Activated CD4-positive, alpha-beta T cell treated with anti-CD3 and anti-CD28 coated beads, Interleukin-2, amount 50 U/mL, for 48 hours (primary cell): ENCODE data around the gene TMEM114.

Experiments
- DNase-seq, 2 experiments: peaks; one replicate each; pipeline ENCODE4 v3.0.0-alpha.2; 2020

TMEM114 gene

DNA sequence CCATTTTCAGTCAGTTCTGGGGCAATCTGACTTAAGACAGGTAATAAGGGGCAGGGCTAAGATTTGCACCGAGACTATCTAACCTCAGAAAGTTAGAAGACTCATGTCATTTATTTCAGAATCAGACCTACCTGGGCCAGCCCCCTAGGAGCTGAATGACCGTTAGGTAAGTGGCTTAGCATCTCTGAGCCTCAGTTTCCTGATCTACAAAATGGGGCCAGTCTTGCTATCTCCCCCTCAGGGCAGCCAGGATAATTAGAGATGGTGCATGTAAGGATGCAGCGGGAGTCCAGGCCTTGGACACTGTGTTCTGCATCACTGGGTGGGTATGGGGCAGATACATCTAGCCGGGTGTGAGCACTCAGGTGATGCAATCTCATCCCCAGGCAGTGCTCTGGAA, 20.8 kb upstream of the TMEM114 start:
- no peak for DNase-seq

- DNase-seq: no peak
Observed at GRCh38 chr16:8607214-8607613, 16.9 kb upstream of the TMEM114 start.

GRCh38 chr16:8605554-8605953, 15.2 kb upstream of the TMEM114 start:
- DNase-seq: no peak

- DNase-seq: no peak
Observed at GRCh38 chr16:8600144-8600775, 9.9 kb upstream of the TMEM114 start.

DNA sequence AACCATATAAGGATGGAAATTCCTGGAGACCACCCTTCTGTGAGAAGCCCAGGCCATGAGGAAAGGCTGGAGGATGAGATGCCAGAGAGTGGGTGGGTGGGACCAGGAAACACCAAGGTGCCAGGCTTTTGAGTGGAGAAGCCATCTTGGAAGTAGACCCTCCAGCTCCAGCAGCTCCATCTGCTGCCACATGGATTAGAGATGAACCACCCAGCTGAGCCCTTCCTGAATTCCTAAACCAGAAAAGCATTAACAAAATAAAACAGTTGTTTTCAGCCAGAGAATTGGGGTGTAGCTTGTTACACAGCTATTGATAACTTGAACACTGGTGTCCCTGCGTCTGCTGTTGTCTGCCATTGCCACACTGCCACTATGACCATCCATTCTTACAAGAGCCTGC, 6.3 kb upstream of the TMEM114 start:
- DNase-seq: no peak

- DNase-seq: no peak
Observed at GRCh38 chr16:8595783-8596182, 5.5 kb upstream of the TMEM114 start.

DNA sequence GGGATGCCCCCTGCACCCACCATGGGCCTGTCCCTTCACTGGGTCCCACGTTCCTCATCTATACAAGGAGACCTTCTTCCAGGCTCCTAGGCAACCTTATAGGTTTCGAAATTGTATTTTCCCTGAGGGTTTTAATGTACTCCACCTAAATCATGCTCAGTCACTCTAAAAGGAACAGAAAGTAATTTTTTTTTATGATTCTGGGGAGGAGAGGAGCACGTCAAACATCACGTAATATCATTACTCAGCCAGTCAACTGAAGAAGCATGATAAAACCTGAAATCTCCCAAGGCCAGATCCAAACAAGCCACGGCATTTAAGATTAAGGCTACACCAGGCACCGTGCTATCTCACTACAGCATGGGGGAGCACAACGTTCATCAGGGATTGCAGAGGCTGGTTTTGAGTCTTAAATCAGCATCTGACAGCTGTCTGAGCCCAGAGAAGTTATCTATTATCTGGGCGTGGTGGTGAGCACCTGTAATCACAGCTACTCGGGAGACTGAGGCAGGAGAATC, 3.9 kb upstream of the TMEM114 start:
- DNase-seq: no peak

GRCh38 chr16:8591451-8591850, 1.1 kb upstream of the TMEM114 start:
- no peak for DNase-seq

GRCh38 chr16:8590811-8591210, 500 bp upstream of the TMEM114 start:
- DNase-seq: no peak

DNA sequence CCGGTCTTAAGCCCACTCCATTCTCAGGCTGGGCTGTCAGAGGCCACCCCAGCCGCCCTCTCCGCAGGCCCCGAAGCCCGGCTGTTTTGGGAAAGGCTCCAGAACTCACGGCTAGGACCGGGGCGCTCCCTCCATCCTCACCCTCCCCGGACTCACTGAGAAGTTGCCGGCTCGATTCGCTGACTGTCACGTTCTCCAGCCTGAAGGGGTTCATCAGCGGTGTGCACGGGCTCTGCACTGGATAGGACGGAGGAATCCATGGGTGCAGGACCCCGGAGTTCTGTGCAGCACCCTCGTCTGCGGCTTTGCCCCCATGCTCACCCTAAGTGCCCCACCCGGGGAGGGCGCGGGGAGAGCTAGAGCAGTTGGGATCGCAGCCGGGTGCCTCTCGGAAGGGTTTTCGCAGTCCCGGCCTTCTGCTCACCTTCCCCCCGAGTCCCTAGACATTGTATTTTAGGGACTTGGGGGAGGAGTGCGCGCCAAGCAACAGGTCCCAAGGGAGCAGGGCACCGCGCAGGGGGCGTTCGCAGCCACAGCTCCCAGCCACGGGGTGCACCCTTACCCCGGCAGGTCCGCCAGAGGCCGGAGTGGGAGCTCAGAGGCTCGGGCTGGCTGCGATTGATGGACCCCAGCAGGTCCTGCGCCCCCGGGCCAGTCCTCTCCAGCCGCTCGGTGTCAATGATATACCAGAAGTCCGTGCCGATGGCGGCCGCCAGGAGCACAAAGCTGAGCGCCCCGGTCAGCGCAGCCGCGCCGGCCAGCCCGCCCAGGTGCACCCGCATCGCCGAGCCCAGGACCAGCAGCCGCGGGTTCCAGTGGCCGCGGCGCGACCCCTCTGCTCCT, 1.0 kb downstream of the TMEM114 start:
- no peak for DNase-seq

- no peak for DNase-seq
Observed at GRCh38 chr16:8588682-8589056, 1.6 kb downstream of the TMEM114 start.

DNA sequence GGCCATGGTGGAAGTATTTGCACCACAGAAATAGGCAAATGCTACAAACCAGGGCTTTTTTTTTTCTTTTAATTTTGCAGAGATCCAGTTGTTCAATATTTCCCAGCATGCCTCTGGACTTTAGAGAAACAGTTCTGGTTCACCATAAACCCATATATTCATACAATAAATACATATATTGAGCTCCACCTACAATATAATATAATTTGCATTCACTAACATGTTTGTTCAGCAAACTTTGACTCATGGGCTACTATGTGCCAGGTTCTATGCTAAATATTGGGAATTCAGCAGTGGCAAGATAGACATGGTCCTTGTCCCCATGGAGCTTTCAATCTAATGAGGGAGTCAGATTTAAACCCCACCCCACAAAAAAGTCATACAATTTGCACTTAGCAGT, 3.2 kb downstream of the TMEM114 start:
- DNase-seq: no peak

GRCh38 chr16:8585857-8586256, 4.5 kb downstream of the TMEM114 start:
- DNase-seq: no peak

- DNase-seq: no peak
Observed at GRCh38 chr16:8585041-8585440, 5.3 kb downstream of the TMEM114 start.

DNA sequence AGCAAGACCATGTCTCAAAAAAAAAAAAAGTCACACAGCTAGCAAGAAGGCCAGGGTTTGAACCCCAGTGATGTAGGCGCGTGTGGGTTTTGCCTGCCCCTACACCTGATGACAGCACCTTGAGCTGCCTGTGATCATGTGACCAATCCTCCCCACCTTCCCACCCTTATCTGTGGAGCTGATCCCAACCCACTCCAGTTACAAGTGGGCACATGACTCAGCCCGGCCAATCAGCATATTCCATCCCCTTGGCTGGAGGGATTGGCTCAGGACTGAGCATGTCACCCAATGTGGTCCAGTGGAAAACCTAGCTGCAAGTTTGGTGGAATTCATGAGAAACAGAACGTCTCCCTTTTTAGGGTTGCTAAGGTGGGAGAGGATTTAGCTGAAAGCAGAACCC, 6.6 kb downstream of the TMEM114 start:
- no peak for DNase-seq

DNA sequence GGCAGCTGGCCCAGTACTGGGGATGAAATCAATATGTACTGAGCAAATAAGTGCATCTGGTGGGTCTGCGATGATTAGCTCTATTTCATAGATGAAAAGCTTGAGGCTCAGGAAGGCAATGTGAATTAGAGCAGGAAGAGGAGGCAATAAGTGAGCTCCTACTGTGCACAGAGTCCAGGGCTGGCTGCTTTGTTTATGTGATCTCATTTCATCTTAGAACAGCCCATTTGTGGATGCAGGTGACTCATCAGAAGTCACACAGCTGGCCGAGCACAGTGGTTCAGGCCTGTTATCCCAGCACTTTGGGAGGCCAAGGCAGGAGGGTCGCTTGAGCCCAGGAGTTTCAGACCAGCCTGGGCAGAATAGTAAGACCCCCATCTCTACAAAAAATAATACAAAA, 7.1 kb downstream of the TMEM114 start:
- no peak for DNase-seq

DNA sequence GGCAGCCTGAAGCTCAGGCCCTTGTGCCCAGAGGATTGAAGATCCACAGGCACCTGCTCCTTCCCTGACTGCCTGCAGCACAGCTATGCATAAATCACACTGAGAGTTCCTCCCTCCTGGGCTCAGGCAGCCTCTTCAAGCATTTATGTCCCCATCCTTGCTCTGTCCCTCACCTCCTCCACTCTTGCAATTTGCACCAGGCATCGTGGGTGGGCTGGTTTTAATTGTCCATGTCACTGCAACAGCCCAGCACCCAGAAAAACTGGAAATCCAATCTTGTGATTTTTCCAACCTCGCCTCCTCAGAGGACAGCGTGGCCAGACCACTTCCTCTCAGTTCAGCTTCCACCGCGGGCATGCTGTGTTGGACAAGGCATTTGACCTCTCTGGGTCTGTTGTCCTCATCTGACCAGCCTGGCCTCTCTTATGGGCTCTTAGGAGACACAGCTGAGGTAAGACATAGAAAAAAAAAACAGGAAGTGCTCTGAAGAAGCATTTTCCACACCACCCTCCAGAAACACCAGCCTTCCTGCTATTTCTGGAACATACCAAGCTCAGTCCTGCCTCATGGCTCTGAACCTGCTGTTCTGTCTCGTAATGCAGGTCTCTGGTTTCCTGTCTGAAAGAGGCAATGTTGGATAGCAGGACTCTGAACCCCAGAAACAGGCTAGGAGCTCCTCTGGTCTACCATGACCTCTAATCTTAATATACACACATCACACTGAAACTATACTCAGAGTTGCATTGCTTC, 8.3 kb downstream of the TMEM114 start:
- no peak for DNase-seq

- DNase-seq: no peak
Observed at GRCh38 chr16:8579559-8579958, 10.8 kb downstream of the TMEM114 start.

DNA sequence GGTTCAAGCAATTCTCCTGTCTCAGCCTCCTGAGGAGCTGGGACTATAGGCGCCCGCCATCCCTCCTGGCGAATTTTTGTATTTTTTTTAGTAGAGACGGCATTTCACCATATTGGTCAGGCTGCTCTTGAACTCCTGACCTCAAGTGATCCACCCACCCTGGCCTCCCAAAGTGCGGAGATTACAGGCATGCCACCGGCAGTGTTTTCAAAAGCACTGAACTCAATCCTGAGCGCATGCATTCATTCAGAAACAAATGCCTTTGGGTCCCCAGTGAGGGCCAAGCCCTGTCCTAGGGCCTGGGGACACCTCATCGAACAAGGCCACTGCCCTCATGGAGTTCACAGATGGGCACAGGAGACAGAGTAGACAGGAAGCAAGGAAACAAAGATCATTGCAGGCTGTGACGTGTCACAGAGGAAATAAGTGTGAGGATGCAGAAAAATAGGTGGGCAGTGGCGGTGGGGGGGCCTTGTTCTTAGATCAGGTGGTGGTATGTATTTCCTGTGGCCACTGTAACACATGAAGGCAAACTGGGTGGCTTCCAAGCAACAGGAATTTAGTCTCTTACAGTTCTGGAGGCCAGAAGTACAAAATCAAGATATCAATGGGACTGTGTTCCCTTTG, 12.5 kb downstream of the TMEM114 start:
- DNase-seq: no peak

- no peak for DNase-seq
Observed at GRCh38 chr16:8576141-8577004, 13.9 kb downstream of the TMEM114 start.

- DNase-seq: no peak
Observed at GRCh38 chr16:8575399-8575798, 14.9 kb downstream of the TMEM114 start.
